Stimulated activated naive CD4-positive, alpha-beta T cell treated with Interleukin-2 at 50 U/mL for 16 hours (primary cell): ENCODE results near the gene BRD2.
"Not testable (repeated sequence)": the region's sequence is repeated elsewhere in the genome, so short reads cannot be mapped to it uniquely, and the experiment has no call there.

Experiments used
- DNase-seq: peaks from one replicate; lab custom pipeline; 2025; lab: John Stamatoyannopoulos, UW

Gene BRD2

DNA sequence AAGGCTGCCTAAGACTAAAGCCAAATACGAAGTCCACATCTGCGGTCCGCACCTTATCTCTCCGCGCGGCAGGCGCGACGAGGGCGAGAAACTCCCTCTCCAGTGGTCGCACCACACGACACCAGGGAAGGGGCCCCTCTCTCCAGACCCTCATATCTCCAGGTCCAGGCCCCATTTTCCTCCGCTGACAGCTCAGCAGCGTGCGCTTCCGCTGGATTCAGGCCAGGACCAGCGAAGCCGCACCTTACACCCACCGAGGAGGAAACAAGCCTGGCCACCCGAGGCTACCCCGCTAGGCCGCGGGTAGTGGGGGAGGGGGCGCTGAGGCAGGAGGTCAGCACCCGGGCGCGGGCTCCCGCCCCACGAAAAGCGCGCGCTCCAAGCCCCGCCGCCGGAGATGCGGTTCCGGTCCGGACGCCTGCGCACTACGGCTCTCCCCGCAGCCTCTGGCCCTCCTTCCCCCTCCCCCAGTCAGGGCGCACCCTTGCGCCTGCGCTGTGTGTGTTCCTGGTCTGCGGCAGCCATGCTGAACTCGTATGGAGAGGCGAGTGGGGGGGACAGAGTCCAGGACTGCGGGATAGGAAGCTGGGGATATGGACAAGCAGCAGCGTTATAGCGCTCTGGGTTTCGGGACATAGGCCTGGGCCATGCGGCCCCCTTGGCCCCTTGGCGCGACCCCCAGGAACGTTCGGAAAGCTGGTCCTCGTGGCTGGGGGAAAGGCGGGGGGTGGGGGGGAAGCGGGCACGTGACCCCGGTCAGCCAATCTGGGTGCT, at the start of gene BRD2:
Gene BRD2 (plus strand): TSS at position 502 of the 774 bp plus-strand sequence. CDS start 4,305 bp downstream, outside the sequence.
- DNase-seq = peak; percentile 94

- no peak for DNase-seq
Observed at GRCh38 chr6:32920715-32921114, 47.7 kb upstream of the BRD2 start.

DNA sequence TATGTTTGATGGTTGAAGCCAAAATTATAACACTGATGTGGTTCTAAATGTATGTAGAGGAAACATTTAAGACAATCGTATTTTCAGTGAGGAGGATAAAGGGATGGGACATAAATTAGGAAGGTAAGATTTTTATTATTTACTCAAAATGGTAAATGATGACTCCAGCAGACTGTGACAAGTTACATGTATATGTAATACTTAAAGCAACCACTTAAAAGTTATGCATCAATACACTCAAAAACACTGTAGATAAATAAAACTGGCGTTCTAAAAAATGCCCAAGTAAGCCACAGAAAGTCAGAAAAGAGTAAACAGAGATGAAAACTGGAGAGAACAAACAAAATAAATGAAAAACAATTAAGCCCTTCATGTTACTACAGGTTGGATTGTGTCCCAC, 46.3 kb upstream of the BRD2 start:
- DNase-seq = no peak

DNA sequence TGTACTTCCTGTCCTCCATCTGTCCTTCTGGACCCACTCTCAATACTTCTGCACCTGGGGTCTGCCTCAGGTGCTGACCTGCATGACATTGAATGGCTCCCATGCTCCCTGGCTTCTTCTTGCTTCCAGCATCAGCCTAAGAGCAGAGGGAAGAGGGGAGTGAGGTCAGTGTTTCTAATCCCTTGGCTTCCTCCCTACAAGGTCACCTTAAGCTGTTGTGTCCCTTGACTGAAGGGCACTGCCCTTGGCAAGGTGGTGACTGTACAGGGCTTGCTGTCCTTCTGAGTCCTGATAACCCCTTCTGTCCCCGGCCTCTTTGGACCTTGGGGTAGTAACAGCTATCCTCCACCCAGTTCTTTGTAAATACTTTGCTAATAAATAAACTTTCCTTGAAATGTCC, 37.2 kb upstream of the BRD2 start:
- no peak for DNase-seq

DNA sequence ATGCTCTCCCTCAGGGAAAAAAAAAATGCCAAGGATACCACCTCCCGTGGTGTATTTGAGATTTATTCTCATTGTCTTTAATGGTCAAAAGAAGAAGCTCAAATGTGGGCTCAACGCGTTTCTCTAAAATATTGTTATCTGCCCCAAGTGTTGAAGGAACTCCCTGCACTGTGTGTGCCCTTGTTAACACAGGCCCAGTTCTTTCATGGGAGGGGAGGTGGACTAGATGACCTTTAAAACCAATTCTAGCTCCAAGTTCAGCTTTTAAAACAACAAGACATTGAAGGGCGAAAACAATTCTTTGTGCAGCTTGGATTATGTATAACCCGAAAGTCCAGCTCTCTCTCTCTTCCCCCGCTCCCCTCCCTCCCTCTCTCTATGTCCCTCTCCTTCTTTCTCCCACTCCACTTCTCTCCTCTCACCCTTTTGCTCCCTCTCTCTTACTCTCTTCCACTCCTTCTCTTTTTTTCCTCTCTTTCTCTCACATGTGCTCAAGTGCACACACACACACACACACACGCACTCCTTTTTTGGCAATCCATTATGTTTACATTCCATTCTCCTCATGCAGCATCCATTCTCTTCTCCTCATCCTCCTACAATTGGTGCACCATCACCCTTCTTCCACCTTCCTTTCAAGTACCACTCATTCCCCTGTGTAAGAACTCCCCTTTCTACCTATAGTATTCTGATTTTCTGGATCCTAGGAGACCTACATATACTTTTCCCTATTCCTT, 36.1 kb upstream of the BRD2 start:
- DNase-seq = no peak

GRCh38 chr6:32933661-32934085, 34.7 kb upstream of the BRD2 start:
- peak; percentile 68 for DNase-seq

DNA sequence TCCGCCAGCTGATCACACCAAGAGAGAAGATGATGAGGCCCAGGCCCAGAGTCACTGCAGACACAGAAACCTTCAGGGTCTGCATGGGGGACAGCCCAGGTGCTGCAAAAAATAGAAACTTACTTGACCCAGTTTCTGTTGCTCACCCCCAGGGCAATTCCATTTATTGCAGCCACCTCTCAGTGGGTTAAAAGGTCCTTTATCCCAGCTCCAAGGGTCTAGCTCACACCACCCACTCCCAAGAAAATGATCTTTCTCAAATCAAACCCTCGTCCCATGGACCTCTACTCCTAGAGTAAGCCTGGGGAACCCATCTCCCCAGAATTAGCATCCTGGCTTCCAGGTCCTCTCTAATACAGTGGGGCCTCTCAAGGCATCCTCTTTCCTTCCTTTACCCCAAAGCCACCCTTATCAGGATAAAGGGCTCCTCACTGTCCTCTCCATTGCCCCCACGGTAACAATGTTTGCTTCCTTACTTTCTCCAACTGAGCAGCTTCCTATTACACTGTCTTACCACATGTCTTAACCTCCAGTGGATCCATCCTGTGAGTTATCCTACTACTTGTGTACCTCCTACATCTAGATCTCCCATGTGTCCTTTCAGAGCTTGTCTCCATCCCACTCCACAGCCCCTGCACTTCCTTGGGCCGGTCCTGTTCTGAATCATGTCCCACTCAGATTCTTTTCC, 32.7 kb upstream of the BRD2 start:
- no peak for DNase-seq

DNA sequence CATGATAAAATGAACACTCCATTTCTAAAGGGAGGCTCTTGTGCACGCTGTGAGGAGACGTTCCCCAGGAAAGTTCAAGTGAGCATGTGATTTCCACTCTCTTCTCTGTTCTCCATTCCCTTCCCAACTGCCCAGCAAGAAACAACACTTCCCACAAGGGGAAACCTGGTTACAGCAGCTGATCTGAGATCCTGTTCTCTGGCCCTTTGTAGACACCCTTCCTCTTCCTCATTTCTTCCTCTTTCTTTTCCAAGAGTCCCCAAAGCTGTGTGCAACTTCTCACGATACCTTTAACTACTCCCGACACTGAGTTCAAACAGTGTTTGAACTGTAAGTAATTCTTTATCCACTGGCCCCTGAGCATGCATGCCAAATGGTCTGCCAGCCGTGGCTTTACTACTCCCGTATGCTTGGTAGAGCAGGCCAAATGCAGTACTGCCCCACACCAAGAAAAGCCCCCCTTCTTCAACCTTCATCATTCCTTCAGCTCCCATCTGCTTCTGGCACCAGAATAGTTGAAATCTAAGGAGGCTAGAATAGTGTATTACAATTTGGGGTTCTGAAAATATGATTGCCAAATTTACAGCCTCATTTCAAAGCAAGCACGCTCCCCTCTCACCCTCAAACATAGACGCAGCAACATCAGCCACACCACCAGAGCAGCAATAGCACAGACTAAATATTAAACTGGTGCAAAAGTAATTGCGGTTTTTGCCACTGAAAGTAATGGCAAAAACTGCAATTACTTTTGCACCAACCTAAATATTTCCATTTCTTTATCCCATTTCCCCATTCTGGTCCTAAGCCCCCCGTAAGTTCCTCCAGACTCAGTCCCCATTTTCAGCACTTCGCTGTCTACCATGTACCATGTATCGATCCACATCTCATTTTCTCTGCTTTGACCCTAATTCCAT, 31.9 kb upstream of the BRD2 start:
- no peak for DNase-seq

DNA sequence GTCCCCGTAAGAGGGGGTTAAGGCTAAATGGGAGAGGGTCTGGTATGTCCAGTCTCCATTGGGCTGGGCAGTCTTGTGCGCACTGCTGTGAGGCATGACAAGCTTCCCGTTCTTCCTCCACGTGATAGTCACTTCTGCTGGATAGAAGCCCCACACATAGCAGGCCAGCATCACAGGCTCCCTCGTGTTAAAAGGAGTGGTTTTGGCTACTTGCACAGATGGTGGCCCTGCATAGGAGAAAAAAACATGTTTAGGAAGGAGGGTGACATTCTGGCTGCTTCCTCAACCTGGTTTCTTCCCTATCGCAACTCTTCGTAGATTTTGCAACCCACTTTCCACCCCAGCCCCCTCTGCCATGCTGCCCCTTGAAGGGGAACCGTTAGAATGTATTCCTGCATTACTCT, 31.2 kb upstream of the BRD2 start:
- DNase-seq = no peak

DNA sequence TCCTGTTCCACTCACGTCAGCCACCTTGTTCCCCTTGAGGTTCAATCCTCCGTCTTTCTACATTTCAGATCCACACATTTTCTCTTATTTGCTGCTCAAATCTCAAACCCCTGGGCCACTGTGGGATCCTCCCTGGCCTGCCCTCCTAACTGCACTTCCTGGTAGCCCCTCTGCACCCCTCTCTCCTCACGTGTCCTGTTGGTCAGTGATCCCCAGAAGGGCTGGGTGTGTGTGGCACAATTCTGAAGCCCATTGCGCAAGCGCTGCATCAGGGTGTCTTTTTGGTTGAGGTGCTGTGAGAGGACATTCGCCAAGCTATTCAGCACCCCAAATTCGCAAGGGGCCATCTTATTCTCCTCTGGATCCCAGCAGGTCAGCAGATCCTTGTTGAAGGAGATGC, 29.9 kb upstream of the BRD2 start:
- DNase-seq = no peak

DNA sequence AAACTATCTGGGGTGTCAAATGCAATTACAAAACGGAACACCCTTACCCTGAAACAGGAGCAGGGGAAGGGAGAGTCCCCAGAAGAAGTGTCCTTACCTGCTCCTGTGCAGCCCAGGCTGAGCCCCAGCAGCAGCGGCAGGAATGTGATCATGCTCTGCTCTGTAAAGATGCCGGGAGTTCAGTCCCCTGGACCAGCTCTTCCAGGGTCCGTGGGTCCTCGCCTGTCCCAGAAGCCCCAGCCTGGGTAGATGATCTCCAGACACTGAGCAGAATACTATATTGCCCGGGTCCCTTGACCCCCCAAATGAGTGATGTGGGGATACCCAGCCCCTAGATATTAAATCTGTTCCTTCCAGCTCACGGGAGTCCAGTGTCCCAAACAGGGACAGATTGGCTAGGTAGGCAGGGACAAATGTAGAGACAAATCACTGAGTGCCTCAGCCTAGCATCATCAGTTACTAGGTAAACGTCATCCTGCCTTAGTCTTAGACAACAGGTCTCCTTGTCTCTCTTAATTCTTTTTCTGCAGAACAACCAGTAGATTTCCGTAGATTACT, 27.7 kb upstream of the BRD2 start, which contains the start of gene HLA-DMB:
Gene HLA-DMB (minus strand): TSS at position 373 of the 558 bp plus-strand sequence. CDS start 221 bp downstream, at position 152.
- peak; percentile 12 for DNase-seq

DNA sequence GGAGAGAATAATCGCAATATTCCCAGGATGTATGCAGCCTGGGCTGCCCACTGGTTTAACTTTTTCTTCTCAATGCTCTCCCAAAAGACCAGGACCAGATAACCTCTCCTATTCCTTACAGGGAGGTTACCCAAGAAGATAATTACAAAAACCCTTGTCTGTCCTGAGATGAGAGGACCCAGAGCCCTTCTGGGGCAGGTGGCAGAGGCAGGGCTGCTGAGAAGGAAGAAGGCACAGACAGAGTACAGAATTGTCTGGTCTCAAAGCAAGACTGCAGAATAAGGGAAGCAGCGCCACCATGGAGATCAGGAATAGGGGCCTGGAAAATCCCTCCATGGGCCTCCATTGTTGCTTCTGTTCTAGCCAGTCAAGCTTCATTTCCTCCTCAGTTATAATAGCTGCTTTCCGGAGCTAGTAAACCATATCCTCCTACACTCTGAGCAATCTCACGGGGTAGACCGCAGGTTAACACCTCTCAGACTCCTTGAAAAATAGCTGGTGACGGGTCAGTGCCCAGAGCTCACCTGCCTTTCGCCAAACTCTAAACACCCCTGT, 27.1 kb upstream of the BRD2 start:
- DNase-seq = peak; percentile 40

DNA sequence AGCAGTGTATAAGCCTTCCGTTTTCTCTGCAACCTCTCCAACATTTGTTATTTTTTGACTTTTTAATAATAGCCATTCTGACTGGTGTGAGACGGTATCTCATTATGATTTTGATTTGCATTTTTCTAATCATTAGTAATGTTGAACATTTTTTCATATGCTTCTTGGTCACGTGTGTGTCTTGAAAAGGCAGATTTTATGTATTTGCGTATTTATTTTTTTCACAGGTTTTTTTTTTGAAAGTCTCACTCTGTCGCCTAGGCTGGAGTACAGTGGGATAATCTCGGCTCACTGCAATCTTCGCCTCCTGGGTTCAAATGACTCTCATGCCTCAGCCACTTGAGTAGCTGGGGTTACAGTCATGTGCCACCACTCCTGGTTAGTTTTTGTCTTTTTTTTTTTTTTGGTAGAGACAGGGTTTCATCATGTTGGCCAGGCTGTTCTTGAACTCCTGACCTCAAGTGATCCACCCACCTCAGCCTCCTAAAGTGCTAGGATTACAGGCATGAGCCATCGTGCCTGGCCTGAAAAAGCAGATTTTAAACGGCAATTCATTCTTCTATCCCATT, 25.8 kb upstream of the BRD2 start:
- not testable (repeated sequence) for DNase-seq

- no peak for DNase-seq
Observed at GRCh38 chr6:32943864-32944649, 24.3 kb upstream of the BRD2 start.

DNA sequence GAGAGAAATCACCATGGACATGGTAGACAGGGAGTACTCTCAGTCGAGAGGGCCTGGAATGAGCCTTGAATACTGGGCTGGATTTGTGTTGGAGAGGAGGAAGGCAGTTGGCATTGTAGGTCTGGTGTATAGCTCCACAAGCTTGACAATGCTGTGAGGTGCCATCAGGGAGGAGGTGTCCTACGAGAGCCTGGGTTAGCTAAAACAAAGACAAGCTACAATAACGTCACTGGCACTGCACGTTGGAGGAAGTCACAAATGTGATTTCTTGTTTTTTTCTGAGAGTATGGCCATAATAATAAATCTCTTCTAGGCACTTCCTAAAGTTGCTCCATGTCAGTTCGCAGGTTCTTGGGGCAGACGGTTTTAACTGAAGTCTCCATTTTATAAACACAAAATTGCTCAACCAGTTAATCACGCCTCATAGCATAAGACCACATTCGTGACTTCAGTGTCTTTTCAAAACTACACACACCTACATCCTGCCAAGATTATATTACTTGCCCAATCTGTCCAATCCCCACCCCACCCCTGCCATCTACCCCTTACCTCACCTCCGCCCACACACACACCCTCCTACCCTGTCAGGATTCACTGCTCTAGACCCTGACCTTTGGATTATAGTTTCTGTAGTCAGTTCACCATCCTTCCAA, 23.2 kb upstream of the BRD2 start:
- peak; percentile 30 for DNase-seq

DNA sequence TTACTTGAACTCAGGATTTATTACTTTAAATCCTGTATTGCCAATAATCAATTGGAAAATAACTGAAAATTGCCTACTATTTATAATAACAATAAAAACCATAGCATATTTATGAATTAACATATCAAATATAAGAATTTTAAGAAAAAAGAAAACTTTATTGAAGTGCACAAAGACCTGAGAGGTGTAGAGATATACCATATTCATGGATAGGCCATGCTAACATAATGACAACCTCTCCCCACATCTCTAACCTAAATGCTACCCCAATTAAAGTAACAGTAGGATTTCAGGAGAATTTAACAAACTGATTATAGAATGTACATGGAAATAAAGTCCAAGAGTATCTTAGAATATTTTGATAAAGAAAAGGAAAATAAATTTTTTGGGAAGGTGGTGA, 22.4 kb upstream of the BRD2 start:
- DNase-seq = no peak

DNA sequence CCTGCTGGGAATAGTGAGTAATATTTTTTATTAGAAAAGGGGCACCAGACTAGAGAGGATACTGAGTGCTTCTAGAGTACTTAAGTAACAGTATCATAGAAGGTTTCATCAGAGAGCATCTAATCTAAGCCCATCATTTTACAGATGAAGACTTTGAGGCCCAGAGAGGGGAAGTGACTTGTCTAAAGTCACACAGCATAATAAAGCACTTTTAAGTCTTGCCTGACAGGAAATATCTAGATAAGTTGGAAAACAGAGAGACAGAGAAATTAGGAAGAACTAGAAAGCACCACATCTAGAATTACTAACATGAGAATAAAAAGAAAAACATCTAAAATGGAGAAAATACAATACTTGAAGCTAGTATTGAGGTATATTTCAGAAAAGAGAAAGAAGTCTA, 21.5 kb upstream of the BRD2 start:
- no peak for DNase-seq

DNA sequence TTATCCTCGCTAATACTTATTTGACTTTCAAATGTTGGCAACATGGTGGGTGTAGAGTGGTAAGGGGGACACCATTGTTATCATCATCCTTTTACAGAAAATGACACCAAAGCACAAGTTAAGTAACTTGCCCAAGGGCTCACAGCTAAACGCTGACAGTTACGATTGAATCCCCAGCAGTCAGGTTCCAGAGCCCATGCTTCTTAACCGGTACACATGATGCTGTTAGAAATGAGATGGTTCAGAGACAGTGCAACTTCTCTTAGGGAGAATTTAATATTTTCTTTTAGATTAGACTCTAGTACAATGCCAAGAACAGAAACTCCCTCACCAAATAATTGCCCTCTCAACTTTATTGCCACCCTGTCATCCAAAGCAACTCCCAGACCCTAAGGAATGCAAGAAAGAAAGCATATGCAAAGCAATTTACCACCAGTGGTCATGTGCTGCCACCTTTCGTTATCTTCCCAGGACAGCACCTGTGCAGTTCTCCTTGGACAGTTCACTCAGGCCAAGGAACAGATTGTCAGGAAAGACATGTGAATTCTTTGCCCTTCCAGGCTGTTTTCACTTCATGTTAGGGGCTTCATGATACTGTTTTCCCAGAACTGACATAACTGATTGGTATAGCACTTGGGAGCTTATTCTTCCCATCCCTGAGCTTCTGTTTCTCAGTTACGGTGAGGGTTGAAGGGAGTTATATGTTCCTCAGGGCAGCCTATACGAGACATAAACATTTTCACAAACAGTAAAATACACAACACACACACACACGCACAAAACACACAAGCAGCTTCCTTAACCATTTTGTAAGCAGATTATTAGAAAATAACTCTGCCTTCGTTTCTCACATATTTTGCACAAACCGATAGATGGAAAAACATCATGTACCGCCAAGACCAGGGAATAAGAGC, 20.6 kb upstream of the BRD2 start:
- DNase-seq = peak; percentile 25
